SU-DHL-6 (cell line): Measurements from ENCODE around the gene GALE.

Source experiments
- H2AFZ ChIP-seq: fragments of 200-600 bp; sonication (generic); 2 replicates; pipeline ENCODE4 v1.6.1; 2014; ENCODE audit warnings: low read depth, mild to moderate bottlenecking, moderate library complexity, mixed read lengths, antibody characterized with exemption, low read length; ENCODE audit not compliant: severe bottlenecking
- H3F3A ChIP-seq: fragments of 200-600 bp; shearing (Covaris generic); 2 replicates; pipeline ENCODE4 v1.6.0; 2016; ENCODE audit warnings: antibody characterized with exemption, mild to moderate bottlenecking; ENCODE audit not compliant: insufficient read depth
- H3K27ac ChIP-seq: fragments of 200-600 bp; sonication (generic); 2 replicates; pipeline ENCODE4 v1.5.1; 2016; ENCODE audit warnings: low read depth, mild to moderate bottlenecking, low read length, moderate library complexity, mixed read lengths
- H3K27me3 ChIP-seq: fragments of 200-600 bp; sonication (generic), shearing (Covaris generic); 2 replicates; pipeline ENCODE4 v1.6.0; 2014; ENCODE audit warnings: mild to moderate bottlenecking, low read length
- H3K36me3 ChIP-seq: fragments of 200-600 bp; sonication (generic); 2 replicates; pipeline ENCODE4 v1.6.1; 2014; ENCODE audit warnings: mild to moderate bottlenecking, low read length, mixed read lengths
- H3K4me2 ChIP-seq: fragments of 300-600, 200-600 bp; shearing (Covaris generic), sonication (generic); 2 replicates; pipeline ENCODE4 v1.6.0; 2014; ENCODE audit warnings: low read length, low read depth, mild to moderate bottlenecking; ENCODE audit not compliant: poor library complexity, severe bottlenecking
- H3K4me3 ChIP-seq: fragments of 200-600 bp; sonication (generic); 2 replicates; pipeline ENCODE4 v1.5.1; 2014; ENCODE audit warnings: antibody characterized with exemption, low read length, mild to moderate bottlenecking, mixed read lengths; ENCODE audit not compliant: insufficient read depth, poor library complexity, severe bottlenecking
- H3K79me2 ChIP-seq: fragments of 200-600 bp; sonication (generic); 2 replicates; pipeline ENCODE4 v1.6.1; 2014; ENCODE audit warnings: mild to moderate bottlenecking, low read length, moderate library complexity; ENCODE audit not compliant: insufficient read depth
- H3K9ac ChIP-seq: fragments of 200-600 bp; sonication (generic); 2 replicates; pipeline ENCODE4 v1.7.0; 2014; ENCODE audit warnings: mild to moderate bottlenecking, low read length
- H3K9me2 ChIP-seq: fragments of 200-600 bp; sonication (generic); replicated peaks from 2 replicates; pipeline ENCODE4 v1.6.1; 2014; ENCODE audit warnings: low read length; ENCODE audit not compliant: insufficient read depth
- H3K9me3 ChIP-seq: fragments of 200-600 bp; sonication (generic); 2 replicates; pipeline ENCODE4 v1.6.1; 2014; ENCODE audit warnings: low read length, mixed read lengths; ENCODE audit not compliant: insufficient read depth
- H4K20me1 ChIP-seq: fragments of 200-600 bp; sonication (generic); 2 replicates; pipeline ENCODE4 v1.6.1; 2014; ENCODE audit warnings: low read depth, mild to moderate bottlenecking, antibody characterized with exemption, low read length, moderate library complexity, mixed read lengths
- CTCF ChIP-seq: fragments of 200-600 bp; sonication (generic); IDR thresholded peaks from one replicate; pipeline ENCODE4 v1.5.1; 2017; ENCODE audit warnings: antibody characterized with exemption, mild to moderate bottlenecking, low read length, moderate library complexity; ENCODE audit not compliant: insufficient read depth, poor library complexity, severe bottlenecking
- EZH2phosphoT487 ChIP-seq: fragments of 200-600 bp; sonication (generic), shearing (Covaris generic); conservative IDR thresholded peaks from 2 replicates; pipeline ENCODE4 v1.6.1; 2018; ENCODE audit warnings: mild to moderate bottlenecking, antibody characterized with exemption, low read length, moderate library complexity, mixed read lengths

Gene GALE

GRCh38 chr1:23799255-23799569 is 1.3 kb downstream of the GALE start:
- H3K27ac ChIP-seq = no peak overlapping the region

DNA sequence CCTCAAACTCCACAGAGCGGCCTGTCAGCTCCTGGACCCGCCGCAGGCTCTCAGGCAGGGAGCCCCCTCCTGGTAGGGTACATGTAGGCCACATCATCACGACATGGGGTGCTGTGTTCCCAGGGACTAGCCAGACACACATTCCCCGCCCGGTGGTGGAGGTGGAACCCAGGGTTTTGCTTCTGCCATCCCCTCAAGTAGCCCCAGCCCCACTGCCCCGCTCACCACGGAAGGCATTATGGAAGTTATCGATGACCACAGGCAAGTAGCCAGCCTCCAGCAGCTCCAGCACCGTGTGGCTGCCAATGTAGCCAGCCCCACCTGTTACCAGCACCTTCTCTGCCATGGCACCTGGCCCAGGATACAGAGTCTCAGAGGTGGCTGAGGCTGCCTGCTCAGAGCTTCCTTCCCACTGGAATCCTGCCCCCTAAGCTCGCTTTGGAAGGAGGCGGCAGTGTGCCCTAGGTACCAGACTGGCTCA is 1.9 kb downstream of the GALE start:
- Histone ChIP-seq H3K4me3 (no peak overlapping the region), H3K9me2 (no peaks in the 10 kb centered on the region), H3K36me3 (no peaks in the 10 kb centered on the region), H2AFZ (no peak overlapping the region), H4K20me1 (no peaks in the 10 kb centered on the region), H3K9ac (no peak overlapping the region), H3K9me3 (no peaks in the 10 kb centered on the region), H3K4me2 (no peak overlapping the region), H3K79me2 (no peaks in the 10 kb centered on the region), H3K27ac (no peak overlapping the region), H3K27me3 (no peaks in the 10 kb centered on the region), H3F3A (no peaks in the 10 kb centered on the region; the same call in 1 of the 2 replicates)
- TF ChIP-seq CTCF (no peak), EZH2phosphoT487 (no peak)

More at GRCh38 chr1:23799255-23799569, 1.3 kb downstream of the GALE start:
- Histone ChIP-seq H3K4me2 (peak overlapping the region; percentile 69), H3K79me2 (no peaks in the 10 kb centered on the region), H2AFZ (no peak overlapping the region), H3K4me3 (no peak overlapping the region), H3F3A (no peaks in the 10 kb centered on the region; the same call in 1 of the 2 replicates), H4K20me1 (no peaks in the 10 kb centered on the region), H3K36me3 (no peaks in the 10 kb centered on the region), H3K9ac (peak overlapping the region; percentile 86), H3K9me3 (no peaks in the 10 kb centered on the region), H3K9me2 (no peaks in the 10 kb centered on the region), H3K27me3 (no peaks in the 10 kb centered on the region)
- TF ChIP-seq EZH2phosphoT487 (no peak), CTCF (no peak)

- H3K9me2 ChIP-seq = no peaks in the 10 kb centered on the region
- no peak overlapping the region for H3K9ac ChIP-seq
These were observed 2.8 kb downstream of the GALE start for GRCh38 chr1:23797478-23798448.

More at GRCh38 chr1:23797478-23798448, 2.8 kb downstream of the GALE start:
- no peaks in the 10 kb centered on the region for H3K36me3 ChIP-seq
- no peak overlapping the region for H3K27ac ChIP-seq
- H4K20me1 ChIP-seq = no peaks in the 10 kb centered on the region
- no peaks in the 10 kb centered on the region for H3K27me3 ChIP-seq
- H3K79me2 ChIP-seq = peaks cover 3% of the 10 kb centered on the region; the same call in 1 of the 2 replicates
- TF ChIP-seq CTCF = no peak
- no peak for TF ChIP-seq EZH2phosphoT487
- no peak overlapping the region for H3K4me2 ChIP-seq
- H2AFZ ChIP-seq = no peak overlapping the region
- H3F3A ChIP-seq = no peaks in the 10 kb centered on the region; the same call in 1 of the 2 replicates
- no peak overlapping the region for H3K4me3 ChIP-seq
- H3K9me3 ChIP-seq = no peaks in the 10 kb centered on the region
